Measurements from ENCODE around the gene KRT72. TPM values are rescaled to one million over a fixed set of nuclear protein-coding genes. Genes with fewer than 3 reads are reported as not detected.

KRT72 gene
- total and polyA plus RNA-seq, 2 experiments from 2014 or later = not detected

- TF ChIP-seq REST (IDR thresholded peaks at IDR 0.05; ENCODE audit: unreplicated experiment) (no peak), CREB1 (CRISPR knock-in tag; IDR thresholded peaks at IDR 0.05; ENCODE audit: low read depth) (no peak), STAT1 (IDR thresholded peaks at IDR 0.05; ENCODE audit: unreplicated experiment) (no peak)
Observed at GRCh38 chr12:52614381-52615207, 13.3 kb upstream of the KRT72 start (continued).

DNA sequence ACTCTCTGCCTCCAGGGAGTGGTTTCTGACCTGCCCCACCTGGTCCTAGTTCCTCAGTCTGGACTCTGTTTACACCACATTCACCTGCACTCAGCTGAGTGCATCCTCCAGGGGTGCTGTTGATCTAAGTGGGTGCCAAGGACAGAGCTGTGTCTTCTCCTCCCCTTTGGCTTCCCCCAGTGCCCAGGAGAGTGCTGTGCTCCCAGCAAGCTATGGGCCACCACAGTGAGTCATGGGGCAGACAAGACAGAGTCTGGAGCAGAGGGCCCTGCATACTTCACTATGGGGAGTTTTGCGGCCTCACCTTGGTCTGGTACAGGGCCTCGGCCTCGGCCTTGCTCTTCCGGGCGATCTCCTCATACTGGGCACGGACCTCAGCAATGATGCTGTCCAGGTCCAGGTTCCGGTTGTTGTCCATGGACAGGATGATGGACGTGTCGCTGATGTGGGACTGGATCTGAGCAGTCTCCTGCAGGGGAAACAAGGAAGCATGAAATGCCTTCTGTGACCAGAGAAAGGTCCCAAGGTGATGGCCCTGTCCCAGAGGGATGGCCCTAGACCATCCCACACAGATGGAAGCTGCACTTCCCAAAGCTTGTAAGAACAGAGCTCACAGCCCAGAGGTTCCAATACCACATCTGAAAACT lies 12.2 kb upstream of the KRT72 start:
- ATAC-seq = no peak
- Histone ChIP-seq H3K4me1 (ENCODE audit: insufficient read depth) (no peaks in the 10 kb centered on the region), H3K4me2 (no peak overlapping the region), H3K79me2 (replicated peaks; ENCODE audit: insufficient read depth) (no peaks in the 10 kb centered on the region), H3K9me2 (ENCODE audit: insufficient read depth) (no peaks in the 10 kb centered on the region), H4K20me1 (replicated peaks; ENCODE audit: insufficient read depth) (no peaks in the 10 kb centered on the region), H3K27me3 (ENCODE audit: insufficient read depth) (no peaks in the 10 kb centered on the region), H3K36me3 (ENCODE audit: insufficient read depth) (no peaks in the 10 kb centered on the region), H3K27ac (ENCODE audit: low read depth) (no peak overlapping the region), H3K4me3 (no peak overlapping the region), H3F3A (replicated peaks; ENCODE audit: low read depth) (no peaks in the 10 kb centered on the region), H2AFZ (no peak overlapping the region)
- H3K36me3 Mint-ChIP-seq (ENCODE audit: low read depth) = no peaks in the 10 kb centered on the region
- no peak overlapping the region for H3K4me3 Mint-ChIP-seq
- H3K9me3 Mint-ChIP-seq = no peaks in the 10 kb centered on the region
- peaks cover 2% of the 10 kb centered on the region for H3K27me3 Mint-ChIP-seq (ENCODE audit: insufficient read depth, low read depth, poor library complexity)
- H3K4me1 Mint-ChIP-seq = no peaks in the 10 kb centered on the region
- DNase-seq (ENCODE audit: low spot score) = no peak
- no peak overlapping the region for H3K27ac Mint-ChIP-seq
- TF ChIP-seq EZH2phosphoT487 (IDR thresholded peaks at IDR 0.05; ENCODE audit: unreplicated experiment) (no peak), JUNB (IDR thresholded peaks at IDR 0.05; ENCODE audit: unreplicated experiment) (no peak), CREB1 (CRISPR knock-in tag; IDR thresholded peaks at IDR 0.05; ENCODE audit: low read depth) (no peak), REST (IDR thresholded peaks at IDR 0.05; ENCODE audit: unreplicated experiment) (no peak), EZH2 (IDR thresholded peaks at IDR 0.05; ENCODE audit: low read depth, unreplicated experiment) (no peak), NANOG (IDR thresholded peaks at IDR 0.05; ENCODE audit: borderline replicate concordance) (no peak), POLR2AphosphoS5 (IDR thresholded peaks at IDR 0.05; ENCODE audit: low read depth) (no peak), ZNF114 (CRISPR knock-in tag; IDR thresholded peaks at IDR 0.05) (no peak), STAT1 (IDR thresholded peaks at IDR 0.05; ENCODE audit: unreplicated experiment) (no peak)
- TF ChIP-seq, protein P1, sequence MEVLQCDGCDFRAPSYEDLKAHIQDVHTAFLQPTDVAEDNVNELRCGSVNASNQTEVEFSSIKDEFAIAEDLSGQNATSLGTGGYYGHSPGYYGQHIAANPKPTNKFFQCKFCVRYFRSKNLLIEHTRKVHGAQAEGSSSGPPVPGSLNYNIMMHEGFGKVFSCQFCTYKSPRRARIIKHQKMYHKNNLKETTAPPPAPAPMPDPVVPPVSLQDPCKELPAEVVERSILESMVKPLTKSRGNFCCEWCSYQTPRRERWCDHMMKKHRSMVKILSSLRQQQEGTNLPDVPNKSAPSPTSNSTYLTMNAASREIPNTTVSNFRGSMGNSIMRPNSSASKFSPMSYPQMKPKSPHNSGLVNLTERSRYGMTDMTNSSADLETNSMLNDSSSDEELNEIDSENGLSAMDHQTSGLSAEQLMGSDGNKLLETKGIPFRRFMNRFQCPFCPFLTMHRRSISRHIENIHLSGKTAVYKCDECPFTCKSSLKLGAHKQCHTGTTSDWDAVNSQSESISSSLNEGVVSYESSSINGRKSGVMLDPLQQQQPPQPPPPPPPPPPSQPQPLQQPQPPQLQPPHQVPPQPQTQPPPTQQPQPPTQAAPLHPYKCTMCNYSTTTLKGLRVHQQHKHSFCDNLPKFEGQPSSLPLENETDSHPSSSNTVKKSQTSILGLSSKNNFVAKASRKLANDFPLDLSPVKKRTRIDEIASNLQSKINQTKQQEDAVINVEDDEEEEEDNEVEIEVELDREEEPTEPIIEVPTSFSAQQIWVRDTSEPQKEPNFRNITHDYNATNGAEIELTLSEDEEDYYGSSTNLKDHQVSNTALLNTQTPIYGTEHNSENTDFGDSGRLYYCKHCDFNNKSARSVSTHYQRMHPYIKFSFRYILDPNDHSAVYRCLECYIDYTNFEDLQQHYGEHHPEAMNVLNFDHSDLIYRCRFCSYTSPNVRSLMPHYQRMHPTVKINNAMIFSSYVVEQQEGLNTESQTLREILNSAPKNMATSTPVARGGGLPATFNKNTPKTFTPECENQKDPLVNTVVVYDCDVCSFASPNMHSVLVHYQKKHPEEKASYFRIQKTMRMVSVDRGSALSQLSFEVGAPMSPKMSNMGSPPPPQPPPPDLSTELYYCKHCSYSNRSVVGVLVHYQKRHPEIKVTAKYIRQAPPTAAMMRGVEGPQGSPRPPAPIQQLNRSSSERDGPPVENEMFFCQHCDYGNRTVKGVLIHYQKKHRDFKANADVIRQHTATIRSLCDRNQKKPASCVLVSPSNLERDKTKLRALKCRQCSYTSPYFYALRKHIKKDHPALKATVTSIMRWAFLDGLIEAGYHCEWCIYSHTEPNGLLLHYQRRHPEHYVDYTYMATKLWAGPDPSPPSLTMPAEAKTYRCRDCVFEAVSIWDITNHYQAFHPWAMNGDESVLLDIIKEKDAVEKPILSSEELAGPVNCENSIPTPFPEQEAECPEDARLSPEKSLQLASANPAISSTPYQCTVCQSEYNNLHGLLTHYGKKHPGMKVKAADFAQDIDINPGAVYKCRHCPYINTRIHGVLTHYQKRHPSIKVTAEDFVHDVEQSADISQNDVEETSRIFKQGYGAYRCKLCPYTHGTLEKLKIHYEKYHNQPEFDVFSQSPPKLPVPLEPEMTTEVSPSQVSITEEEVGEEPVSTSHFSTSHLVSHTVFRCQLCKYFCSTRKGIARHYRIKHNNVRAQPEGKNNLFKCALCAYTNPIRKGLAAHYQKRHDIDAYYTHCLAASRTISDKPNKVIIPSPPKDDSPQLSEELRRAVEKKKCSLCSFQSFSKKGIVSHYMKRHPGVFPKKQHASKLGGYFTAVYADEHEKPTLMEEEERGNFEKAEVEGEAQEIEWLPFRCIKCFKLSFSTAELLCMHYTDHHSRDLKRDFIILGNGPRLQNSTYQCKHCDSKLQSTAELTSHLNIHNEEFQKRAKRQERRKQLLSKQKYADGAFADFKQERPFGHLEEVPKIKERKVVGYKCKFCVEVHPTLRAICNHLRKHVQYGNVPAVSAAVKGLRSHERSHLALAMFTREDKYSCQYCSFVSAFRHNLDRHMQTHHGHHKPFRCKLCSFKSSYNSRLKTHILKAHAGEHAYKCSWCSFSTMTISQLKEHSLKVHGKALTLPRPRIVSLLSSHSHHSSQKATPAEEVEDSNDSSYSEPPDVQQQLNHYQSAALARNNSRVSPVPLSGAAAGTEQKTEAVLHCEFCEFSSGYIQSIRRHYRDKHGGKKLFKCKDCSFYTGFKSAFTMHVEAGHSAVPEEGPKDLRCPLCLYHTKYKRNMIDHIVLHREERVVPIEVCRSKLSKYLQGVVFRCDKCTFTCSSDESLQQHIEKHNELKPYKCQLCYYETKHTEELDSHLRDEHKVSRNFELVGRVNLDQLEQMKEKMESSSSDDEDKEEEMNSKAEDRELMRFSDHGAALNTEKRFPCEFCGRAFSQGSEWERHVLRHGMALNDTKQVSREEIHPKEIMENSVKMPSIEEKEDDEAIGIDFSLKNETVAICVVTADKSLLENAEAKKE (CRISPR knock-in tag; IDR thresholded peaks at IDR 0.05) = no peak

All from GM23338 (cell line).